ENCODE measurements around the gene EHD2. TPM values are rescaled to one million over a fixed set of nuclear protein-coding genes. Genes with fewer than 3 reads are reported as not detected.
A peak's percentile ranks its signal among the peaks of the same experiment; 100 is the strongest.

The EHD2 gene, protein sequence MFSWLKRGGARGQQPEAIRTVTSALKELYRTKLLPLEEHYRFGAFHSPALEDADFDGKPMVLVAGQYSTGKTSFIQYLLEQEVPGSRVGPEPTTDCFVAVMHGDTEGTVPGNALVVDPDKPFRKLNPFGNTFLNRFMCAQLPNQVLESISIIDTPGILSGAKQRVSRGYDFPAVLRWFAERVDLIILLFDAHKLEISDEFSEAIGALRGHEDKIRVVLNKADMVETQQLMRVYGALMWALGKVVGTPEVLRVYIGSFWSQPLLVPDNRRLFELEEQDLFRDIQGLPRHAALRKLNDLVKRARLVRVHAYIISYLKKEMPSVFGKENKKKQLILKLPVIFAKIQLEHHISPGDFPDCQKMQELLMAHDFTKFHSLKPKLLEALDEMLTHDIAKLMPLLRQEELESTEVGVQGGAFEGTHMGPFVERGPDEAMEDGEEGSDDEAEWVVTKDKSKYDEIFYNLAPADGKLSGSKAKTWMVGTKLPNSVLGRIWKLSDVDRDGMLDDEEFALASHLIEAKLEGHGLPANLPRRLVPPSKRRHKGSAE
- total RNA-seq (2014; rRNA removed): 0.11 and 1.4 TPM in 2 replicates
- percentile 21 among the genes with signal in this experiment for Bru-seq, nascent RNA
- percentile 38 among the genes with signal in this experiment for BruChase-seq, experiment 1, labeled RNA remaining after a 6-hour chase
- percentile 31 among the genes with signal in this experiment for BruChase-seq, experiment 2, labeled RNA remaining after a 2-hour chase
- long read RNA-seq, partial matches to known transcripts: 0 of 2 reads
- long read RNA-seq, other reads (novel, unspliced or antisense): 2 of 2 reads

GRCh38 chr19:47713046-47714021 lies at the start of gene EHD2:
Gene EHD2 (plus strand): TSS chr19:47713422. CDS start chr19:47716613, 3,191 bp downstream.
- Histone ChIP-seq H3K9me2 (replicated peaks; ENCODE audit: low read length) (no peaks in the 10 kb centered on the region), H3K4me2 (ENCODE audit: low read length) (no peak within 1 kb of the TSS), H3K36me3 (ENCODE audit: low read depth, low read length) (no peaks in the 10 kb centered on the region), H3K4me3 (ENCODE audit: low read length) (no peak within 1 kb of the TSS), H3F3A (ENCODE audit: low read length, unreplicated experiment) (no peaks in the 10 kb centered on the region), H2AFZ (ENCODE audit: low read length) (no peak within 1 kb of the TSS), H3K9me3 (ENCODE audit: low read length) (no peaks in the 10 kb centered on the region), H3K27me3 (ENCODE audit: low read length) (no peaks in the 10 kb centered on the region), H4K20me1 (ENCODE audit: low read length) (no peaks in the 10 kb centered on the region), H3K9ac (ENCODE audit: low read length) (no peak within 1 kb of the TSS), H3K4me1 (ENCODE audit: insufficient read depth, low read length) (no peaks in the 10 kb centered on the region), H3K79me2 (ENCODE audit: low read length) (no peaks in the 10 kb centered on the region), H3K27ac (ENCODE audit: low read length) (no peak within 1 kb of the TSS)
- peak; percentile 27; the same call in 1 of the 2 replicates for ATAC-seq
- ChIA-PET POLR2A (ENCODE audit: unreplicated experiment) (no interaction called here), CTCF (interaction anchor here (2.6 kb wide), 1 partner anchor 30 kb away, joined by 8 read pairs; no protein-coding TSS in a partner anchor)
- intact Hi-C loops (cut with micrococcal nuclease): no loop called here
- TF ChIP-seq CTCF (conservative IDR thresholded peaks at IDR 0.05; ENCODE audit: low read depth, low read length) (peak; percentile 66), EZH2phosphoT487 (IDR thresholded peaks at IDR 0.05; ENCODE audit: borderline replicate concordance, low read length) (no peak)
- BruUV-seq (replicated peaks): no TSS peak
- DNase-seq: no peak

- no TSS peak for BruUV-seq (replicated peaks)
- Histone ChIP-seq H3K36me3 (ENCODE audit: low read depth, low read length) (no peaks in the 10 kb centered on the region), H3K27me3 (ENCODE audit: low read length) (no peaks in the 10 kb centered on the region), H3K27ac (ENCODE audit: low read length) (peak overlapping the region; percentile 99), H3K9me3 (ENCODE audit: low read length) (no peaks in the 10 kb centered on the region), H3K79me2 (ENCODE audit: low read length) (peaks cover 52% of the 10 kb centered on the region), H3K4me1 (ENCODE audit: insufficient read depth, low read length) (peaks cover 44% of the 10 kb centered on the region), H2AFZ (ENCODE audit: low read length) (no peak overlapping the region), H3K9ac (ENCODE audit: low read length) (peak overlapping the region; percentile 86), H3K4me2 (ENCODE audit: low read length) (peak overlapping the region; percentile 87), H4K20me1 (ENCODE audit: low read length) (no peaks in the 10 kb centered on the region), H3K9me2 (replicated peaks; ENCODE audit: low read length) (no peaks in the 10 kb centered on the region), H3K4me3 (ENCODE audit: low read length) (peak overlapping the region; percentile 53), H3F3A (ENCODE audit: low read length, unreplicated experiment) (no peaks in the 10 kb centered on the region)
- TF ChIP-seq EZH2 (IDR thresholded peaks at IDR 0.05; ENCODE audit: low read length, unreplicated experiment) (no peak), EZH2phosphoT487 (IDR thresholded peaks at IDR 0.05; ENCODE audit: borderline replicate concordance, low read length) (no peak)
- intact Hi-C loops (cut with micrococcal nuclease): no loop called here
- ATAC-seq: peak; percentile 83
- peak; percentile 89 for DNase-seq
- POLR2A ChIA-PET (ENCODE audit: unreplicated experiment): interaction anchor here (0.6 kb wide), 1 partner anchor 127 kb away, joined by 4 read pairs; no protein-coding TSS in a partner anchor
- CTCF ChIA-PET: no interaction called here
Measured at GRCh38 chr19:47663435-47663910, 49.7 kb upstream of the EHD2 start.
